Right forelimb (tissue), 1 donor: ENCODE results near the gene CASP7.

Source experiments
- DNase-seq: peaks from one replicate; pipeline ENCODE4 v3.0.0-alpha.2; 2018

CASP7 gene

DNA sequence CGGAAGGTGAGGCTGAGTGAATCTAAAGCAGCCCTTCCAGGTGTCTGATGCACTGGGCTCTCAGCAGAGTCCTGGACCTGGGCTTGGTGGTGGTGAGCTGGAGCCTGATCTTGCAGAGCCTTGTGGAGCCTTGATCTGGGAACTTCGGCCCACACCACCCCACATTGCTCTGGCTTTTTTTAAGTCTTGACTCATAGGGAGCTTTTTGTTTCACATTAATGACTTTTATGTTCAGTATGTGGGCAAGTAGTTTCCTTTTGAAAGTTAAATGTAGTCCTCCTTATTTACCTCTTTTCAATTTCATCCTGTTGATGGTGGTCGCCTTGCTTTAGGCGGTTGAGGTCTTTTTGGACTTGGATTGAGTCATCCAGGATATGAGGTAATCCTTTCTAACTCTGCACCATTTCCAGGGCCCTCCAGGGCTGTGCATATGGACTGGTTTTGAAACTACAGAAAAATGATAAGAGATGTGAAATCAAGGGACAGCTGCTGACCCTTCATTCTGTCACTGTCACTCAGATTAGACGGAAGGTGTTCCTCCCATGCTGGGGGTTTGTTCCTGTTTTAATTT, 12.9 kb upstream of the CASP7 start:
- no peak for DNase-seq

DNA sequence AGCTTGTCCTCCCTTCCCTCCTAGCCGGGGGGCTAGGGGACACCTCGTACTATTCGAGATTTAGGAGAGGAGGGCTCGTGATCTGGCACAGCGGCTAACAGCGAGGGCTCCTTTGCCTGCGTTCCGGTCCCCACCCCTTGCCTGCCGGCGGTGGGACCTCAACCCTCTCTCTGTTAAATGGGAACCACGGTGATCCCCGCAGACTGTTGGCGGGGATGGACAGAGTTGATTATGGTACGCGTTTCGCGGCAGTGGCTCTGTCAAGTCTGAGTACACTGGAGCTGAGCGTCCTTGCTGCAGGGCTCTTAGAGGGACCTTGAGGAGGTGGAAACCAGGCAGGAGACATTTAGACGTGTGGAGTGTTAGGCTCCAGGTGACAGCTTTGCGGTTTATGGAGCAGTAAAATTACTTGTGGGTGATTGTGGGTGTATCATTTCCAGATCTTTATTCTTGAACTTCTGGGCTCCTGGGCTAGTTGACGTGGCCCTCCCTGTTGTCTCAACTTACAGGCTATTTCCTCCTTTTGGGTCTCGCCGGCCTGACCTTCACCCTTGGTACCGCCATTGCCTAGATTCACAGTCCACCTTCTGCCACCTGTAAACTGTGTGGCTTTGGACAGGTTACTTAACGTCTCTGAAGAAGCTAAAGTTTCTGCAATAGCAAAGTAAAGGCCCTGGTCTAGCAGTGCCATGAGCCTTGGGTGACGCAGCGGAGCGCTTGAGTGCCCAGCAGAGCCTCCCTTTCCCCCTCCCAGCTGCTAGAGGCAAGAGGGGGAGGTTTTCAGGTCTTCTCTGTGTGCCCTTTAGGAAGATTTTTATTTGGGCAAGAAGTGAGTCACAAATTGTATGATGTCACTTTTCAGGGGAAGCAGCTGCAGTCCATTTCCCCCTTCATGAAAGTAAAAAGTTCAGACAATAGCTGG, 739 bp downstream of the CASP7 start:
- no peak for DNase-seq

DNA sequence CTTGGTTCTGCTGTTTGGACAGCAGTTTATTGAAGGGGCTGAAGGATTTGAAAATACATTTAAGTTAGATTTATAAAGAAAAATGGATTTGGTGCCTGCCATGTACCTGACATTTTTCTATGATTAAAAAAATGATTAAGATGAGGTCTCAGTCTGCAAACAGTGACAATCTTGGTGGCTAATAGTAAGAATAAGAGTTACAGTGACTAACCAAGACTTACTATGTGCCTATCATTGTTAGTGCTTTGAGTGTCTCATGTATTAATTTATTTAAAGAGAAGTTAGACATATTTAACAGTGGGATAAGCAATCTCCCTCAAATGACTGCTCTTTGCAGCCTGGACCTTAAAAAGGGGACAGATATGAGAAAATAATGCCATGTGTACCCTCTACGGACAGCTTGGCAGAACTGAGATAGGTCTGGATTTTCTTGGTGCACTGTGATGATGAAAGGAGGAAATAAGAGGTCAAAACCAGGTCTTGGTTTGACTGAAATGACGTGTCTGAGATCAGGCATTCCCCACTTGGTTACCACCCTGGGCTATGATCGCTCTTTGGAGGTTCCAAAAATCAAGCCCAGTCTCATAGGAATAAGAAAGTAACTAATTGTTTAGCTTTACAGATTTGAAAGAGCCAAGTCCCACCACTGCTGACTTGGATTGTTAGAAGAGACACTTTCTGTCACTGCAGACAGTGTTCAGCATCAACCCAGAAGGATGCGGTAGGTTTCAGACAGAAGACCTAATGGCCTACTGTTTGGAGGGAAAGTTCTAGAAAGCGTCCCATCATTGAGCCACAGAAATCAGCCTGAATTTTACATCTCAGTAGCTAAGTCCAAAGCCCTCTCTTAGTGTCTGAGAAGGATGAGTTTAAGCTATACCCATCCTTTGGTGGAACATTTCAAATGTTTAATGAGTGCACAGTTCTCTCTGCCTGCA, 2.1 kb downstream of the CASP7 start:
- DNase-seq, result no peak

DNA sequence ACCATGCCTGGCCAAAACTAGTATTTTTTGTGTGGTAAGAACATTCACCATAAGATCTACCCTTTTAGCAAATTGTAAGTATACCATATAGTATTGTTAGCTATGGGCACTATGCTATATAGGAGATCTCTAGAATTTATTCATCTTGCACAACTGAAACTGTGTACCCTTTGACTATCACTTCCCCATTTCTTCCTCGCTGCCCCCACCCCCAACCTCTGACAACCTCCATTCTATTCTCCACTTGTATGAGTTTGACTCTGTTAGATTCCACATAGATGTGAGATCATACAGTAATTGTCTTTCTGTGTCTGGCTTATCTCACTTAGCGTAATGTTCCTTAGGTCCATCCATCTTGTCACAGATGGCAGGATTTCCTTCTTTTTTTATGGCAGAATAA, 3.6 kb downstream of the CASP7 start:
- DNase-seq, result no peak

DNA sequence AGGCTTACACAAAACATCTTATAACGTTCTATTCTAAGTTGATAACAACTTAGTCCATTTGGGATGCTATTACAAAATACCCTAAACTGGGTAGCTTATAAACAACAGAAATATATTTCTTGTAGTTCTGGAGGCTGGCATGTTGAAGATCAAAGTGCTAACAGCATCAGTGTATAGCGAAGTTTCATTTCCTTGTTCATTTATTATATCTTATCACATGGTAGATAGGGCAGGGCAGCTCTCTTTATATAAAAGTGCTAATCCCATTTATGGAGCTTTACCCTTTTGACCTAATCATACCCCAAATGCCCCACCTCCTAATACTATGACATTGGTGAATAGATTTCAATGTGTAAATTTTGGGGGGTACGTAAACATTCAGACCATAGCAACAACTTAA, 6.3 kb downstream of the CASP7 start:
- no peak for DNase-seq

DNA sequence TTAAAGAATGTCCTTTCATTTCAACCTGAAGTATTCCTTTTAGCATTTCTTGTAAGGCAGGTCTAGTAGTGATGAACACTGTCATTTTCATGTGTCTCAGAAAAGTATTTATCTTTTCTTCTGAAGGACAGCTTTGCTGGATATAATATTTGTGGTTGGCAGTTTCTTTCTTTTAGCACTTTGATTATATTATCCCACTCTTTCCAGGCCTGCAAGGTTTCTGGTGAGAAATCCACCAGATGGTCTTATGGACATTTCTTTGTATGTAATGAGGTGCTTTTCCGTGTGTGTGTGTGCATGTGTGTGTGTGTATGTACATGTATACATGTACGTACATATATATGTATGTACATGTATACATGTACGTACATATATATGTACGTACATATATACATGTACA, 7.3 kb downstream of the CASP7 start:
- DNase-seq, result no peak

DNA sequence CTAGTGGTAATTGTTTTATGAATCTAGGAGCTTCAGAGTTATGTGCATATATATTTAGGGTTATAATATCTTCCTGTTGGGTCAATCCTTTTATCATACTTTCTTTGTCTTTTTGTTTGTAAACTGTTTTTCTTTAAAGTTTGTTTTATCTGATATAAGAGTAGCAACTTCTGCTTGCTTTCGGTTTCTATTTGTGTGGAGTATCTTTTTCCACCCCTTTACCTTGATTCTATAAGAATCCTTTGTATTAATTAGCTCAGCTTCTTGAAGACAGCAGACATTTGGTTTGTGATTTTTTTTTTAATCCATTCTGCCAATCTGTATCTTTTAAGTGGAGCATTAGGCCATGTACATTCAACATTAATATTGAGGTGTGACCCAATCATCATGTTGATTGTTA, 9.3 kb downstream of the CASP7 start:
- DNase-seq, result no peak

DNA sequence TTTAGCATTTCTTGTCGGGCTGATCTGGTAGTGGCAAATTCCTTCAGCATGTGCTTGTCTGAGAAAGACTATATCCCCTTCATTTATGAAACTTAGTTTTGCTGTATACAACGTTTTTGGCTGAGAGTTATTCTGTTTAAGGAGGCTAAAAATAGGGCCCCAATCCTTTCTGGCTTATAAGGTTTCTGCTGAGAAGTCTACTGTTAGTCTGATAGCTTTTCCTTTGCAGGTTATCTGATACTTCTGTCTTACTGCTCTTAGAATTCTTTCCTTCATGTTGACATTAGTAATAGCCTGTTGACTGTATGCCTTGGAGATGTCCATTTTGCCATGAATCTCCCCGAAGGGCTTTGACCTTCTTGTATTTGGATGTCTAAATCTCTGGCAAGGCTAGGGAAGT, 9.9 kb downstream of the CASP7 start:
- no peak for DNase-seq

DNA sequence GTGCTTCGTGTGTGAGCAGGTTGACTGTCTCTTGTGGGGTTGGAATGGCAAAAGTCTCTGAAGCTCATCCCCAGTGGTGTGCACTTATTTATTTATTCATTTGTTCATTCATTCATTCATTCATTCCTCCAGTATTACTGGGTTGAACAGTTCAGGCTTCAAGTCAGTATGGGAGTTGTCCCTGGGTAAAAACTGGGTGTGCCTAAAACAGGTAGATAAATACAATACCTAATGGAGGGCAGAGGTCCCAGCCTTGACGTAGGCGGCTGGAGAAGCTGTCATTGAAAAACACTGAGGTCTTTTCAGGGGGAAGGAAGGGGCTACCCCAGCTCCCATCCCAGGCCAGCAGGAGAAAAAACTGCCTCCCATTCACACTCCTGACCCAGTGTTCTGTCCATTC, 11.0 kb downstream of the CASP7 start:
- DNase-seq, result no peak

DNA sequence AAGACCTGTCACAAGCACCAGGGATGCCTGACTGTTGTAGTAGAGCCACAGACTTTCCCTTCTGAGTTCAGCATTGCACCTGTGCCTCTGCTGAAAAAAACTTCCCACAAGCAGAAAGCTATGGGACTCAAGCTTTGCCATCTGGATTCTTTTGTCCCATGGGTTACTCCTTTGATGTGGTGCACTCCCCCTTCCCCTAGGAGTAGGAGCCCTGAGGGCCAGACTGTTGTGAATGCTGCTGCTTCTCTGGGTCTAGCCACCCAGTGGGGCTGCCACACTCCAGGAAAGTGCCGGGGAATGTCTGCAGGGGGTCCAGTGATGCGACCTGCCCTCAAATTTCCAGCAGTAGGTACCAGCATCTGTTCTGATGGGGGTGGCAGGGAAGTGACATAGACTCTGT, 11.7 kb downstream of the CASP7 start:
- no peak for DNase-seq

DNA sequence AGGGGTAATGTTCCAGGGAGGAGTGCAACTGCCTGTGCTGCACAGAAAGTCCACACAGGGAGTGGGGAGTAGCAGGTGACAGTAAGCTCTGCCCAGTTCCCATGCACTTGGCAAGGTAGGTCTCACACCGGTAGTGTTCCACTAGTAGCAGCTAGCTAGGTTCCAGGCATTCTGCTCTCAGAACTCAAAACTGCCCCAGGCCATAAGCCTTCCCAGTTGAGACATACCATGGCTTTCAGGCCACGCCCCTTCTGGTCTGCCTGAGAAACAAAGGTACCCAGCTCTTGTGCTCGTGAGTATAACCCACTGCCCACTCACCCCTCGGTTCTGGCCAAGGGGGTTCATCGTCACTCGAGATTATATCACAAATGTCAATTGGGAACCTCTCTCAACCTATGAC, 12.6 kb downstream of the CASP7 start:
- DNase-seq, result no peak

DNA sequence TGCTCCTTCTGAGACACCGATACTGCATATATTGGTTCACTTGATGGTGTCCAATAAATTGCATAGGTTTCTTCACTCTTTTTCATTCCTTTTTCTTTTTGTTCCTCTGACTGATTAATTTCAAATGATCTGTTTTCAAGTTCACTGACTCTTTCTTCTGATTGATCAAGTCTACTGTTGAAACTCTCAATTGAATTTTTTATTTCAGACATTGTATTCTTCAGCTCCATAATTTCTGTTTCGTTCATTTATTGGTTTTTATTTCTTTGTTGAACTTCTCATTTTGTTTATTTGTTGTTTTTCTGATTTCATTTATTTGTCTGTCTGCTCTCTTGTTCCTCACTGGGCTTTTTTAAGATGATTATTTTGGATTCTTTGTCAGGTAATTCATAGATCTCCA, 13.6 kb downstream of the CASP7 start:
- no peak for DNase-seq

DNA sequence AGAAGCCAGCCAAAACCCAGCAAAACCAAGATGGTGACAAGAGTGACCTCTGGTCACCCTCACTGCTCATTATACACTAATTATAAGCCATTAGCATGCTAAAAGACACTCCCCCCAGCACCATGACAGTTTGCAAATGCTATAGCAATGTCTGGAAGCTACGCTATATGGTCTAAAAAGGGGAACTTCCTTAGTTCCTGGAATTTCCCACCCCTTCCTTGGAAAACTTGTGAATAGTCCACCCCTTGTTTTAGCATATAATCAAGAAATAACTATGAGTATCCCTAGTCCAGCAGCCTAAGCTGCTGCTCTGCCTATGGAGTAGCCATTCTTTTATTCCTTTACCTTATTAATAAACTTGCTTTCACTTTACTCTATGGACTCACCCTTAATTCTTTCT, 16.0 kb downstream of the CASP7 start:
- DNase-seq, result no peak

DNA sequence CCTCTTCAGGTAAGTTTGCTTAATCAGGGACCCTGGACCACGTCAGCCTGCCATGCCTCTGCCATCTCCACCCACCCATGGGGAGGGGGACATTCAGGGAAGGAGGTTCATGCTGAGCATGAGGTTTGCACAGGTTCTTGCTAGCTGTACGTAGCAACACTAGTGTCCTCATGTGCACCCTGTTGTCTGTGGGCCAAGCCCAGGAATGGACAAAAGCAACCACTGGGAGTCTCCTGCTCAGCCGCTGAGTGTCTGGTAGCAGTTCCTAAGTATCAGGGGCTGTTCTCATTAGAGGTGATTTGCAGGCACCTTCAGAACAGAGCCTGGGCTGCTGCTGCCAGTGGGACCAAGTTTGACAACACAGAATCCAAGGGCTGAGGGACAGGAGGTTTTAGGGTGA, 17.9 kb downstream of the CASP7 start:
- no peak for DNase-seq

DNA sequence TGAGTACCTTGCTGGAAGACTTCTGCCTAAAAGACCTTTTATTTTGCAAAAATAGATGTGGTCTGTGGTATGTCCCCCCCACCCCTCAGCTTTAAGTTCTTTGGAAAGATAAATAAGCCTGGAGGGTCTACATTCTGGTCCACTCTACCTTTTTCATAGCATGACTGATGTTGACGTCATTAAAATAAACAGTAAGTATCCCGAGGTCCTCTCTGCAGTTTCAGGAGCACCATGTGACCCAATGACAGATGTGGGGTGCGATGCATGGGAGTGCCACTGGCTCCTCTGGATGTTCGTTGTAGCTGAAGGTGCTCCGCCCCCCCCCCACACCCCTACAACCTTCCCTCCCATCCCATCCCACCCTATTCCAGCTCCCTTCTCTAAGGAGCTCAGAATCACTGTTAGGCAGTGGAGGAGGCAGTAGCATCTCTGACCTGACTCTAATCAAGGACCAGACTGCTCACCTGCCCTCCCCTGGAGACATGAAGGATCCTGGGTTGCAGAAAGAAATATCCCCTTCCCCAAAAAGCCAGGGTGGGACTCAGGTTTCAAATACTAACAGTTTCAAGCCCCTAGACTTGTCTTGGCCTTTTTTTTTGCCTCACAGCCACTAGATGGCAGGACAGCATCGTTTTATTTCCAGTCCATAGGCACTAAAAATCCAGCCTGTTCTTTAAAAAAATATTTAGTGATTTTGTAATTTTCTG, 25.1 kb downstream of the CASP7 start:
- DNase-seq, result no peak

DNA sequence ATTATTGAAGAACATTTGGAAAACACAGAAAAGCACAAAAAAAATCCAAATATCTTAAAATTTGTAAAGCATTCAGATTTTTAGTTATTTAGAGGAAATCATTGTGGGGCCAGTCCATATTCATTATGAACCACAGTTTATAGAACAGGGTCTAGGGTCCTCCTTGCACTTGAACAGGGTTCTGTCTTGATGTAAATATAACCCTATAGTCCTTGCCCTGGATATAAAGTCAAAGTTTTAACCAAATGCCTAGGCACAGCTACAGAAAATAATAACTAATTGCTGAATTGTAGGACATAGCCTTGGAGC, 25.6 kb downstream of the CASP7 start:
- DNase-seq, result no peak

DNA sequence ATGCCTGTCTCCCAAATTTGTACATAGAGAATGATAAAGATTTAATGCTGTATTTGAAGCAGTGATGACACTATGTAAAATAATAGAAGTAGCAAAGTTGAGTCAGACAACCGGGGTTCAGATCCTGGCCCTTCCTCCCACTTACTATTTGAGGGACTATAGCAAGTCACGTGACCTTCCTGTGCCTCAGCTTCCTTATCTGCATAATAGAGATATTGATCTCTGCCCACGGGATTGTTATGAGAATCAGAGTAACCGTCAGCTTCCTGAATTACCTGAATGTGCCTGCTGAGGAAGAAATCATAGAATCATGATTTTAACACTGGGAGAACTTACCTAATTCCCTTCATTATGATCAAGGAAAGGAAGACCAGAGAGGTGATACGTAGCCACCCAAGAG, 26.9 kb downstream of the CASP7 start:
- DNase-seq, result no peak

DNA sequence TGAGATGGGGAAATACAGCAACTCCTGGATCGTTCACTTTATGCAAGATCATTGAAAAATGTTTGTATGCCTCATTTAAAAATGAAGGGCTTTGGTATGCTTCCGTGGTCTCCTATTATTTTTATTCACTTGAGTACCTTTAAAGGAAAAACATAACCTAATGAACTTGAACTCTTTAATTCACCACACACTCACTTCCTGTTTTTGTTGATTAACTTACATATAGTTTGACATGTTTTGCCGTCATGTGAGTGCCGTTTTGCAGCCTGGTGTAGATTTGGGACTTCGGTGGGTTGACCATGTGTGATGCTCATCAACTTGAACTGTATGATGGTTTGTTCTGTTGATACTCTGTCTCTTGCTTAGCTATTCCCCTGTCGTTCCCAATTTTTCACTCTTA, 28.9 kb downstream of the CASP7 start:
- no peak for DNase-seq

DNA sequence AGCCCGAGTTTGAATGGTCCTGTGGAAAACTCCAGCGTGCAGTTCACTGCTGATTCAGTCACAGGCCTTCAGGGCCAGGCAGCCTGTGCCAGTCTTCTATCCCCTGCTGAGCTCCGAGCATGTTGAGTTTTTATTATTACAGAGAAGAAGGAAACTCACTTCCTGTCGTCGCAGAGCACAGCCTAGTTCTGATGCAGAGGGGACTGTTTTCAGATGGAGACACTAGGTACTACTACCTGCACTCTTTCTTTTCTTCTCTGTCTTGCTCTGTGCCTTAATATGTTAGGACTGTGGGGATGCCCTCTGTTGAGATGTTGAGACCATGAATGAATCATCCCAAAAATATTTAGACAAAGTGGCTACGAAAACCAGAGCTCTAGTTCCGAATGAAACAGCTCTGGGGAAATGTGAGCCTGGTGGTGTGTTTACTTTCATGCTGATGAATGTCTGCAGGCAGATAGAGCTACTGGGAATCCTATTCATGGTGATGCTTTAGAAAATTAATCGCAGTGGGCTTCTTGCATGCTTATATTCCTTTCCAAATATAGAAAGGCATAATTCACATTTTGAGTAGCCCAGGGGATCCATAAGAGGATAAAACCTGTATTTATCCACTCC, 29.6 kb downstream of the CASP7 start:
- no peak for DNase-seq

DNA sequence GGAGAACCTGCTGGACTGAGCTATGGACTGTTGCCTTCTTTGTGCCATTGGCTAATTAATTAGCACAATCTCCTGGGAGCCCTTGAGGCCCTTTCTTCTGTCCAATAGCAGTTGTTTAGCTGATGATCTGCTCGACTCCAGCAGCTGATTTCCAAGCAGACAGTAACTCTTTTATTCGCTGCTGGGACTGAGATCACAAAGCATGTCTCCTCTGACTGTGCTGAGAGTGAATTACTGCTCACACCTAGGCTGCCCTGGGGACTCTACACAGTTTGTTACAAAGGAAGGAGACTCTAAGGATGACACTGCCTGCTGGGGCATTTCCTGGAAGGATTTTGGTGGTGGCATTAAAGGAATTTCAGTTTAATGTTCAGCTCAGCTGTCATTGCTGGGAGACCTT, 31.4 kb downstream of the CASP7 start:
- DNase-seq, result no peak

DNA sequence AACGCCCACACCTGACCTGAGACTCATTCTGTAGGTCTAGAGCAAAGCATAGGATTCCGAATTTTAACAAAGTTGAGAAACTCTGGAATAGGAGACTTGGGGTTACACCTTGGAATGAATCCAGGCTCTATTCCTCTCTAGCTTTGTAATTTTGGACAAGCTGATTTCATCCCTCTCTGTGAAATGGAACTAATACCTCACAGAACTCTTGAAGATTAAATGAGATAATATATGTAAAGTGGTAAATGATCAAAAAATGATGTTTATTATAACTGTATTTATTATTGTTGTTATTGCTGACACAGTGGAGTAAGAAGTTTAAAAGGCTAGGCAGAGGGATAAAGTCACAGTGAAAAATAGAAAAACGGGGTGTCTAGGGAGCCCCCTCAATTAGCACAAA, 32.3 kb downstream of the CASP7 start:
- DNase-seq, result no peak

DNA sequence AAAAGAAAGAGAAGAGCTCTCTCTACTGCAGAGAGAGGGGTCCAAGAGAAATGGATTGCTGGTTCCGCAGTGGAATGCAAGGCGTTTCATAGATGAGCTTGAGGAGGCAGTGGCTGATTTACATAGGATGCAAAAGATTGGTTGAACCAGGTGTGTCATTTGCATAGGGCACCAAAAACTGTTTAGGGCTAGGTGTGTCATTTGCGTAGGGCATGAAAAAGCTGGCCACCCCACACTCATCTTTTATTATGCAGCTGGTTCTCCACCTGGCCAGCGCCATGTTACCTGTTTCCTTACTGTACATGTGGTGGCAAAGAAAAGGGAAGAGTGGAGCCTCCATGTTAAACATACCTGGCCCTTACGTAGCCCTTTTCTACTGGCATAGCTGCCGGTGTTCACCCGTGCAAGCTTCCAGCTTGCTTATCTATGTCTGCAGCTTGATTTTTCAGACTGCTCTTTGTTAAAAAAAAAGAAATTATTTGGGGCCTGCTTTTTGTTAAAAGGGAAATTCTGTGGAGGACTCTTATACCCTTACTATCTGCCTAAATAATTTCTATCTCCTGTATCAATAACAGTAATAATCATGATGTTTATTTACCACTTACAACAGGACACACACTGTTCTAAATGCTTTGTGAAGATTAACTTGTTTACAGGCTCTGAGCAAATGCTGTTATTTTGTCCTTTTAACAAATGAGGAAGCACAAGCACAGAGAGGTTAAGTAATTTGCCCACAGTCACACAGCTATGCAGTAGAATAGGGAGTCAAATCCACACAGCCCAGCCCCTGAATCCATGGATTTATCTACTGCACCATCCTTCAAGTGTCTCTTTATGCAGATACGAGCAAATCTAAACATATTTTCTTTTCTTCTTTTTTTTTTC, 33.3 kb downstream of the CASP7 start:
- DNase-seq, result no peak
